CD4-positive, alpha-beta T cell treated with Interferon alpha-2 for 1 hour (primary cell): ENCODE measurements around the gene KPRP.

ENCODE experiments used
- DNase-seq, 2 donors: peaks; one replicate each; pipeline ENCODE4 v3.0.0-alpha.2; 2020 to 2022

KPRP gene

DNA sequence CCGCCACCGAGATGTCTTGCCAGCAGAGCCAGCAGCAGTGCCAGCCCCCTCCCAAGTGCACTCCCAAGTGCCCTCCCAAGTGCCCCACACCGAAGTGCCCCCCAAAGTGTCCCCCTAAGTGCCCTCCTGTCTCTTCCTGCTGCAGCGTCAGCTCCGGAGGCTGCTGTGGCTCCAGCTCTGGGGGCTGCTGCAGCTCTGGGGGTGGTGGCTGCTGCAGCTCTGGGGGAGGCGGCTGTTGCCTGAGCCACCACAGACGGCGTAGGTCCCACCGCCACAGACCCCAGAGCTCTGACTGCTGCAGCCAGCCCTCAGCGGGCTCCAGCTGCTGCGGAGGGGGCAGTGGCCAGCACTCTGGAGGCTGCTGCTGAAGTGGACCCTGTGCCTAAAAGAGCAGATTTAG lies 18.5 kb downstream of the KPRP start:
- no peak for DNase-seq

GRCh38 chr1:152777510-152778137 lies 19.8 kb downstream of the KPRP start:
- no peak for DNase-seq

DNA sequence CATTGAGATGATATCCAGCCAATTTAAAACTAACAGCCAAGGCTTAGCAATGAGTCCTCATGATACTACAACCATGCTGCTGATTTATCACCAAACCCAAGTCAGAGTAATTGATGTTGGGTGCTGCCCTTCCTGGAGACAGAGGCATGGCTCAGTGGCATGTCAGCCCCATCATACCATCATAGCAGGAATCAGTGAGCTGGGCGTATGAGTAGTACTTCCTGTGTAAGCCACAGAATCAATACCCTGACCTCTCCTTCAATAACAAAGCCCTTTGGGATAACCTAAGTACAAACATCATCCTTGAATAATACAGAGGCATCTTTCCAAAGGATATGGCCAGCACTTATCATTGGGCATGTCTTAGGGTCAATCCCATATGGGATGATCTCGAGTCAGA lies 25.3 kb downstream of the KPRP start:
- no peak for DNase-seq

DNA sequence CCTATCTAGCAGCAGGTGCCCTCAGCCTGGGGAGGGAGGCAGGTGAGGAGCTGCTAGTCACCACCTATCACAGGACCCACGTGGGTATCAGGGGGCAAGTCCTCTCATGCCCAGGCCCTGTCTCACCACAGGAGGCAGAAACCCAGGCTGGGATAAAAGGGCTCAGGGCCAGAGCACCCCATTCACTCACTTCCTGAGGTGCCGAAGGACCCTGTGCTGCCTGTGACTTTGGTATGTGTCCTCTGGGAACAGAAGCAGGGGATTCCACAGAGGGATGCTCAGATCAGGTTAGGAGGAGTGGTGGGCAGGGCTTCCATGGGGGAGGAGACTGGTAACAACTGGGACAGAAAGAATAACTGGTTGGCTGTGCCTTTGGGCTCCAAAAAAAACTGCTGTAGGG lies 28.3 kb downstream of the KPRP start, which contains the start of gene LCE1E:
Gene LCE1E, plus strand, starts transcription at position 181 of the 400 bp plus-strand sequence. CDS start 1,043 bp downstream, outside the sequence.
- no peak for DNase-seq

- DNase-seq, result no peak
Measured at GRCh38 chr1:152795686-152796085, 37.9 kb downstream of the KPRP start.

GRCh38 chr1:152796421-152796820 lies 38.6 kb downstream of the KPRP start, which contains the start of gene LCE1D:
Gene LCE1D (plus strand): TSS chr1:152796721. CDS start chr1:152797795, 1,074 bp downstream.
- no peak for DNase-seq

DNA sequence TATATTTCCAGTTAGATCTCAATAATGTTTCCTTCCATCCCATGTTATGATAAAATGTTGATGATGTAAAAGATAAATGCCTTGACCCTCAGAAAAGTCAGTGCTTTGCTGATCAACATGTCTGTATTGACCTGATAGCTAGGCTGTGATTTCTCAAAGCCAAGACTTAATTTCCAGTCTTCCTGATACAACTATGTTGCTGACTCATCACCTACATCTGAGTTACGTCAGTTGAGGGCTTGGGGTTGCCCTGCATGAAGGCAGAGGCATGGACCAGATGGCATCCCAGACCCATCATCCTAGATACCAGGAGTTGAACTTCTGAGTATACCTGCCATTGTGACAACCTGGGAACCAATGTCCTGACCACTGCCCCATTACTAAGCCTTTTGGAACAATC lies 43.5 kb downstream of the KPRP start:
- no peak for DNase-seq

DNA sequence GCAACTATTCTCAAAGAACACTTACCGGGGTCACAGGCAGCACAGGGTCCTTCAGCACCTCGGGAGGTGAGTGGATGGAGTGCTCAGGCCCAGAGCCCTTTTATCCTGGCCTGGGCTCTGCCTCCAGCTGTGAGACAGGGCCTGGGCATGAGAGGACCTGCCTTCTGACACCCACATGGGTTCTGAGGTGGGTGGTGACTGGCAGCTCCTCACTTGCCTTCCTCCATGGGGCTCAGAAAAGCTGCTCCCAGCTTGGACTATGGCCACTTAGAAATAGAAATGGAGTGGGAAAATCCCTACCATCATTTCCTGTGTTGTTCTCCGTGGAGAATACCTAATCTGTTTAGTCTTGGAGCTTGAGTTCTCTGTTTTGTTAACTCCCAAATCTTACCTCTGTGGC lies 48.8 kb downstream of the KPRP start, which contains the start of gene LCE1C:
Gene LCE1C, minus strand, starts transcription at position 76 of the 400 bp plus-strand sequence. CDS start 1,173 bp downstream, outside the sequence.
- no peak for DNase-seq

- no peak for DNase-seq
Measured at GRCh38 chr1:152811050-152811449, 53.2 kb downstream of the KPRP start.
